Amniotic epithelial cell (primary cell): ENCODE data around the gene CLECL1.
"Not testable (repeated sequence)": the region's sequence is repeated elsewhere in the genome, so short reads cannot be mapped to it uniquely, and the experiment has no call there.

Experiments
- DNase-seq: peaks from one replicate; pipeline ENCODE4 v3.0.0-alpha.2; 2010; ENCODE audit warnings: low read depth

The CLECL1 gene

GRCh38 chr12:9751204-9752144, 18.6 kb upstream of the CLECL1 start:
- peak; percentile 55 for DNase-seq

GRCh38 chr12:9750276-9751203, 17.6 kb upstream of the CLECL1 start:
- peak; percentile 71 for DNase-seq

GRCh38 chr12:9749640-9750039, 16.7 kb upstream of the CLECL1 start:
- no peak for DNase-seq

- DNase-seq, result no peak
Observed at GRCh38 chr12:9745199-9745598, 12.3 kb upstream of the CLECL1 start.

GRCh38 chr12:9742661-9743060, 9.8 kb upstream of the CLECL1 start:
- no peak for DNase-seq

GRCh38 chr12:9741726-9742125, 8.8 kb upstream of the CLECL1 start:
- DNase-seq, result no peak

GRCh38 chr12:9740106-9740750, 7.3 kb upstream of the CLECL1 start:
- no peak for DNase-seq

GRCh38 chr12:9739404-9740105, 6.7 kb upstream of the CLECL1 start:
- DNase-seq, result not testable (repeated sequence)

GRCh38 chr12:9738905-9739304, 6.0 kb upstream of the CLECL1 start:
- not testable (repeated sequence) for DNase-seq

- DNase-seq, result no peak
Observed at GRCh38 chr12:9736936-9737705, 4.2 kb upstream of the CLECL1 start.

GRCh38 chr12:9735601-9736000, 2.7 kb upstream of the CLECL1 start:
- DNase-seq, result no peak

GRCh38 chr12:9731797-9732196, 1.1 kb downstream of the CLECL1 start:
- no peak for DNase-seq

GRCh38 chr12:9731393-9731792, 1.5 kb downstream of the CLECL1 start:
- no peak for DNase-seq

GRCh38 chr12:9730591-9730990, 2.3 kb downstream of the CLECL1 start:
- DNase-seq, result no peak

- DNase-seq, result no peak
Observed at GRCh38 chr12:9730011-9730410, 2.9 kb downstream of the CLECL1 start.

- DNase-seq, result no peak
Observed at GRCh38 chr12:9729082-9729481, 3.8 kb downstream of the CLECL1 start.

- DNase-seq, result no peak
Observed at GRCh38 chr12:9727813-9728212, 5.1 kb downstream of the CLECL1 start.

- DNase-seq, result no peak
Observed at GRCh38 chr12:9725213-9725870, 7.6 kb downstream of the CLECL1 start.

GRCh38 chr12:9724023-9724422, 8.9 kb downstream of the CLECL1 start:
- DNase-seq, result no peak

GRCh38 chr12:9721394-9722092, 11.4 kb downstream of the CLECL1 start:
- peak; percentile 80 for DNase-seq
